Gastroesophageal sphincter (tissue), 4 donors: ENCODE results near the gene CCDC14. TPM values are rescaled to one million over a fixed set of nuclear protein-coding genes. Genes with fewer than 3 reads are reported as not detected.

Experiments
- ATAC-seq: fragments of 150-250 bp; one replicate; pipeline ENCODE4 v1.9.1; 2016; ENCODE audit warnings: mild to moderate bottlenecking, moderate library complexity
- H3K27ac ChIP-seq, 4 donors: fragments of 200-600 bp; sonication (generic) in 3 of 4; 1 replicate in 3 of 4; 2 replicates in 1 of 4; pipeline ENCODE4 v1.5.1; 2016 to 2019
- H3K27me3 ChIP-seq: fragments of 200-600 bp; sonication (generic); one replicate; pipeline ENCODE4 v1.5.1; 2019
- H3K36me3 ChIP-seq, 2 donors: fragments of 200-600 bp; sonication (generic); one replicate each; pipeline ENCODE4 v1.5.1; 2019; ENCODE audit warnings: control low read depth in 1 of 2
- H3K4me1 ChIP-seq, 3 donors: fragments of 200-600 bp; sonication (generic); 1 replicate in 2 of 3; 2 replicates in 1 of 3; pipeline ENCODE4 v1.5.1; 2016 to 2019; ENCODE audit warnings: control low read depth in 2 of 3
- H3K4me3 ChIP-seq, 2 donors: fragments of 200-600 bp; sonication (generic); one replicate each; pipeline ENCODE4 v1.5.1; 2019; ENCODE audit warnings: mild to moderate bottlenecking in 1 of 2, moderate library complexity in 1 of 2
- H3K9me3 ChIP-seq, 3 donors: fragments of 200-600 bp; sonication (generic); one replicate each; pipeline ENCODE4 v1.5.1; 2017 to 2019; ENCODE audit warnings: control low read depth in 2 of 3
- CTCF ChIP-seq, 4 experiments: fragments of 200-600 bp in 2 of 4; fragments of 450-650 bp in 2 of 4; sonication (generic) in 1 of 4; IDR thresholded peaks; one replicate each; pipeline ENCODE4 v1.5.1; 2017 to 2019; ENCODE audit warnings: antibody characterized with exemption in 4 of 4, mild to moderate bottlenecking in 2 of 4, moderate library complexity in 2 of 4
- EP300 ChIP-seq: sonication (generic); formaldehyde crosslinking; IDR thresholded peaks from one replicate; pipeline ENCODE4 v1.6.1; 2017; ENCODE audit warnings: antibody characterized with exemption, mild to moderate bottlenecking
- POLR2A ChIP-seq, 2 donors: fragments of 450-650 bp; IDR thresholded peaks; one replicate each; pipeline ENCODE4 v1.6.1; 2017; ENCODE audit warnings: antibody characterized with exemption in 2 of 2, mild to moderate bottlenecking in 2 of 2, moderate library complexity in 1 of 2
- POLR2AphosphoS5 ChIP-seq: sonication (generic); formaldehyde crosslinking; IDR thresholded peaks from one replicate; pipeline ENCODE4 v1.6.1; 2017; ENCODE audit warnings: antibody characterized with exemption
- WGBS, 2 donors: methylation state at CpG; one replicate each; pipeline ENCODE4 v1.1.5; 2018; ENCODE audit warnings: low coverage in 1 of 2; 5-methylcytosine and 5-hydroxymethylcytosine counted together
- total RNA-seq, 4 donors: library from RNA; depleted of rRNA; stranded (reverse); fragments of >200 nt; gene quantifications; one replicate each; pipeline ENCODE4 v1.1.0, GENCODE V29; 2016

The CCDC14 gene
- total RNA-seq, 4 donors from 2014 or later = 15.0 to 40.5 (median 21.1) TPM

GRCh38 chr3:123914829-123915228, 46.2 kb downstream of the CCDC14 start:
- Histone ChIP-seq H3K9me3 (no peaks in the 10 kb centered on the region), H3K4me3 (no peak overlapping the region), H3K4me1 (no peaks in the 10 kb centered on the region), H3K36me3 (peaks cover 3 to 25% of the 10 kb centered on the region in 2 donors), H3K27me3 (no peaks in the 10 kb centered on the region), H3K27ac (no peak overlapping the region)
- ATAC-seq = no peak
- TF ChIP-seq POLR2AphosphoS5 = no peak
- TF ChIP-seq POLR2A (IDR thresholded peaks at IDR 0.05) = no peak
- no peak for TF ChIP-seq CTCF (IDR thresholded peaks at IDR 0.05)
- no peak for TF ChIP-seq EP300
- 73% methylated on average over 5 of the region's 5 CpGs for WGBS, 2 donors

GRCh38 chr3:123909785-123910184, 51.2 kb downstream of the CCDC14 start:
- no peak for ATAC-seq
- Histone ChIP-seq H3K9me3 (no peaks in the 10 kb centered on the region), H3K4me1 (no peaks in the 10 kb centered on the region), H3K27ac (no peak overlapping the region), H3K4me3 (no peak overlapping the region), H3K36me3 (peaks cover 1 to 2% of the 10 kb centered on the region in 2 donors), H3K27me3 (no peaks in the 10 kb centered on the region)
- WGBS, 2 donors = 73 to 100% methylated on average over 1 to 2 of the region's 2 CpGs
- TF ChIP-seq EP300 (no peak), POLR2AphosphoS5 (no peak), CTCF (IDR thresholded peaks at IDR 0.05) (no peak), POLR2A (IDR thresholded peaks at IDR 0.05) (no peak)

- H3K9me3 ChIP-seq = no peaks in the 10 kb centered on the region
- no peak for ATAC-seq
- no peaks in the 10 kb centered on the region for H3K36me3 ChIP-seq
- H3K4me1 ChIP-seq = no peaks in the 10 kb centered on the region
- TF ChIP-seq CTCF (IDR thresholded peaks at IDR 0.05) = no peak
- H3K4me3 ChIP-seq = no peak overlapping the region
- no peak overlapping the region for H3K27ac ChIP-seq
- no peaks in the 10 kb centered on the region for H3K27me3 ChIP-seq
- WGBS, 2 donors = 63 to 85% methylated on average over 2 of the region's 2 CpGs
Observed at GRCh38 chr3:123907720-123908119, 53.3 kb downstream of the CCDC14 start.

- Histone ChIP-seq H3K36me3 (no peaks in the 10 kb centered on the region), H3K27me3 (no peaks in the 10 kb centered on the region), H3K4me1 (no peaks in the 10 kb centered on the region), H3K27ac (no peak overlapping the region), H3K9me3 (no peaks in the 10 kb centered on the region), H3K4me3 (no peak overlapping the region)
- ATAC-seq = no peak
- TF ChIP-seq CTCF (IDR thresholded peaks at IDR 0.05) (no peak), POLR2AphosphoS5 (no peak), EP300 (no peak), POLR2A (IDR thresholded peaks at IDR 0.05) (no peak)
- 87 to 95% methylated on average over 3 to 5 of the region's 5 CpGs for WGBS, 2 donors
Observed at GRCh38 chr3:123899300-123899865, 61.6 kb downstream of the CCDC14 start.

GRCh38 chr3:123893012-123893411, 68.0 kb downstream of the CCDC14 start:
- Histone ChIP-seq H3K4me3 (no peak overlapping the region), H3K36me3 (no peaks in the 10 kb centered on the region), H3K9me3 (peaks cover 0 to 7% (median 0%) of the 10 kb centered on the region in 3 donors), H3K4me1 (no peaks in the 10 kb centered on the region), H3K27me3 (no peaks in the 10 kb centered on the region), H3K27ac (no peak overlapping the region)
- 67% methylated on average over 1 of the region's 1 CpG; no CpG with 5 or more reads in 1 of the 2 donors for WGBS, 2 donors
- TF ChIP-seq CTCF (IDR thresholded peaks at IDR 0.05) (no peak), EP300 (no peak), POLR2AphosphoS5 (no peak), POLR2A (IDR thresholded peaks at IDR 0.05) (no peak)
- no peak for ATAC-seq
